Dermis blood vessel endothelial cell (primary cell): ENCODE data around the gene IL15RA. TPM values are rescaled to one million over a fixed set of nuclear protein-coding genes. Genes with fewer than 3 reads are reported as not detected.

Experiments
- DNase-seq: peaks from one replicate; pipeline ENCODE4 v3.0.0; 2010
- total RNA-seq: library from RNA; depleted of rRNA; stranded (reverse); fragments of >200 nt; gene quantifications from 2 replicates; pipeline ENCODE4 v1.2.3, GENCODE V29; 2014

Gene IL15RA, protein sequence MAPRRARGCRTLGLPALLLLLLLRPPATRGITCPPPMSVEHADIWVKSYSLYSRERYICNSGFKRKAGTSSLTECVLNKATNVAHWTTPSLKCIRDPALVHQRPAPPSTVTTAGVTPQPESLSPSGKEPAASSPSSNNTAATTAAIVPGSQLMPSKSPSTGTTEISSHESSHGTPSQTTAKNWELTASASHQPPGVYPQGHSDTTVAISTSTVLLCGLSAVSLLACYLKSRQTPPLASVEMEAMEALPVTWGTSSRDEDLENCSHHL
- 13.9 and 15.7 TPM in 2 replicates for total RNA-seq

DNA sequence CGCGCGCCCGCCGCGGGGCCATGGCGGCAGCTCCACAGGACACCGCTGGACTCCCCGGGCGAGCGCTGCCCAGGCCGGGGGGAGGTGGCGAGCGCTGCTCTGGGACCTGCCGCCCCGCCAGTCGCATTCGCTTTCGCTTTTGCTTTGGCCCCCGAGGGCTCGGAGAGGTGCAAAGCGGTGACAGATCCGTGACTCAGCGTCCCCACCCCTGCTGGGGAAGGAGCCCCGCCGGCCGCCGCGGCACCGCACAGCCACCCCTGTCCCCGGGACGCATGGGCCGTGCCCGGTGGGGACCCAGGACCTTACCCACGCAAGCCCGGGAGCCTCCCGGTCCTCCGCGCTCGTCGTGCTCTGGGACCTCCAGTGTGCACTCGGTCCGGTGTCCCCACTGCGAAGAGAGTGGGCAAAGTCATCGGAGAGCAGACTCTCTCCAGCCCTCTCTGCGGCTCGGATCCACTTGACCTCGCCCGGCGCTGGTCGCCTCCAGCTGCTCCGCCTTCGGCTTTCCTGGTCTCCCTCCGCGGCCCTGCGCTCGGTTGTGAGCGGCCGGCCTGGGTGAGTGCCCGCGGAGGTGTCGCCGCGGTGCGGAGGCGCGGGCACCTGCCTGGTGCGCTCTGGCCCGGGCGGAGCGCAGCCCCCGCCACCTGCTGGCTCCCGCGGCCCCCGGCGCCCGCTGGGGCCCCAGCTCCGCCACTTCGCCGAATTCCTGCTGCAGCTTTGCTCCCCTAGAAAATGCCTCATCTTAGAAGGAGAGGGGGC, at the start of gene IL15RA:
Gene IL15RA, minus strand, starts transcription at position 73 of the 759 bp plus-strand sequence. Its CDS starts 51 bp downstream, at position 22.
- peak; percentile 83 for DNase-seq

- no peak for DNase-seq
Observed at GRCh38 chr10:6025683-6026255, 48.4 kb upstream of the IL15RA start.

- DNase-seq: no peak
Observed at GRCh38 chr10:6024334-6024682, 47.0 kb upstream of the IL15RA start.

DNA sequence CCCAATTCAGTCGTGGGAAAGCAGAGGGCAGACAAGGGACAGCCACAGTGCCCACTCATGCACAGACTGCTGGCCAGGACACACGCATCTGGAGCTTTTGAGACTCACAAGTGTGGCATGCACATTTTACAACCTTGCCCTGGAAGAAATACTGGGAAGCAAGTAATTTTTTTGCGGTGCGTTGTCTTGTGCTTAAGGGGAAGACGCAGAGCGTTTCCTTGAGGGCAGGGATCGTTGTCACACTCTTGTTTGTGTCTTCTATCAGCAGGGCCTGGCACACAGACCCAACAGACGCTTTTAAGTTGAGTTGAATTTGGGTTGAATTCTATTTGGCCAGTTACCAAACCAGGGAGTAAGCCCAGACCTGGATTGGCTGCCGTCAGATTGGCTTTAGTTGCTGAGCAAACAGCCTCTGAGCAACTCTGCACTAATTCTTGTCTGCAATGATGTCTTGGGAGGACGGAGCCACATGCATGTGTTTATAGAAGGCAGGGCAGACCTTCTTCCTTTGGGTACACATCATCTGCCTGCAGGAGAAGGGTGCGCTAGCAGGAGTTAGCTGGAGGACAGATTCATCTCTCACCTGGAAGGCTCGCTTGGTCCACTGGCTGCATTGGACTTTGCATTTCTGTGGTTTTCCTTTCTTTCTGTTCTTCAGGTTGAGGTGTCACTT, 46.5 kb upstream of the IL15RA start:
- DNase-seq: no peak

DNA sequence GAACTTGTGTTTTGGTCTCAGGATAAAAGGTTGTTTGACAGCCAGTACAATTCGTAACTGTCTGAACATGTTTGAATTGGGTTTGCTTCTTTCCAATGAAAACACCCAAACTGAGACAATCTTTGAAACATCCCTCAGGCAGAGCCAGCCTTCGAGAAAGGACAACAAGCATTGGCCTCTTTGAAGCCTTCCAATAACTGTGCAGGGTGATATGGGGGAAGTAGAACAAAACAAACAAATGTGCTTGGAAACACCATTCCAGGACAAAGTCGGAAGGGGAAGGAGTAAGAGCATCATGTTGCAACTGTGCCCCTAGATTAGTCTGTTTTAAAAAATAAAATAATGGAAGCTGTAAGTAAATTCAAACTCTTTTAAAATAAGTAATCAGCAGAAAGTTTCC, 45.3 kb upstream of the IL15RA start:
- DNase-seq: no peak

DNA sequence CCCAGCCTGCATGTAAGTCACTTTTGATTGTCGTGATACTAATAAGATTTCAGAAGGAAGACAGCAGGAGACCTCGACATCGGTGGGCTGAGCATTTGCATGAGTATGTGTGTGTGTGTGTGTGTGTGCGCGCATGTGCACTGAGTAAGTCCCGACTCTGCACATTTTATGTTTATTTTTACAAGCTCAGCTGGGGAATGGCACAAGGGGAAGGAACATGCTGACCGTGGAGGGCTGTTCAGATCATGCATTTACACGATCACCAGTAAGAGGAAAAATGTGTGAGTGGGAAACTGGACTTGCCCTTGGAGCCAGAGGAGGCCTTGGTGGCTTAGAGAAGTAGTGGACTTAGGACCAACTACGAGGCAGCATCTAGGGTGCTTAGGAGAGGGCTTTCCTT, 43.5 kb upstream of the IL15RA start:
- no peak for DNase-seq

DNA sequence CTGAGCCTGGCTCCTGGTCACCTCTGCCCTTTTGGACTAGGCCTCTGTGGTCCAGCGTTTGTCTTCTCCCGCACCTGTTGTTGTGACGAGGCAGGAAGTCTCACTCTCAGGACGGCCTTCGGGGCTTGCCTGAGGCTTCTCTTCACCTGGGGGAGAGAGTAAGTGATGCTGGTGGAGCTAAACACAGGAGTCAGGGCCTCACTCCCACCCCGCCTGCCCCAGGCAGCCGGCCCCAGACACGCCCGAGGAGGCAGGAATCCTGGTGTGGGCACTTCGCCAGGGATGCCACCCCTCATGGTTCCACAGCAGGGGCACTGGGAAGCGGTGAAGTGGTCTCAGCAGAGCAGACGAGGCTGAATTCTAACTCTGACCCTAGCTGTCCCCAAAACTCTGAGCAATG, 42.5 kb upstream of the IL15RA start:
- DNase-seq: no peak

DNA sequence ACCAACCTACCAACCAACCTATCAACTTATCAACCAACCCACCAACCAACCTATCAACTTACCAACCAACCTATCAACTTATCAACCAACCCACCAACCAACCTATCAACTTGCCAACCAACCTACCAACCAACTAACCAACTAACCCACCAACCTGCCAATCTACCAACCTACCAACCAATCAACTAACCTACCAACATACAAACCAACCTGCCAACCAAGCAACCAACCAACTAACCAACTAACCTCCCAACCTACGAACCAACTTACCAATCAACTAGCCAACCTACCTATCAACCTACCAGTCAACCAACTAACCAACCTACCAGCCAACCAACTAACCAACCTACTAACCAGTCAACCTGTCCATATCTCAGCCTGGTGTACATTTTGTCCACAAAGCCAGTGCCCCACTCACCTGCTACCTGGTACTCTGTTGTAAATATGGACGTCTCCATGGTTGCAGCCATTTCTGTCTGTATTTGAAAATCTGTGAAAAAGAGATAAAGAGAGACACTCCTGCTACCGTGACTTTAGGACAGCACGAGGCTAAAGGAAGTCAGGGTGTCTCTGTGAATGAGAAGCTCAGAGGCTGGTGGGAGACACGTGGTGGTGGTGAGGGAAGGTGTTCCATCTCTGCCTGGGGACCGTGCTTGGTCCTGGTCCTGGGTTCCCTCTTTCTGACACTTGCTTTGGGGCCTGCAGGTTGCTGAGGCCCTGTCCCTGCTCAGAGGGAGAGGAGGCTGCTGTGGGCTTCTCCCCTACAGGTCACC, 41.9 kb upstream of the IL15RA start:
- DNase-seq: no peak

- peak; percentile 50 for DNase-seq
Observed at GRCh38 chr10:6018422-6018821, 41.1 kb upstream of the IL15RA start.

GRCh38 chr10:6017781-6018354, 40.5 kb upstream of the IL15RA start:
- no peak for DNase-seq

GRCh38 chr10:6014241-6014761, 37.0 kb upstream of the IL15RA start:
- peak; percentile 75 for DNase-seq

- DNase-seq: peak; percentile 3
Observed at GRCh38 chr10:6013413-6014192, 36.3 kb upstream of the IL15RA start.

DNA sequence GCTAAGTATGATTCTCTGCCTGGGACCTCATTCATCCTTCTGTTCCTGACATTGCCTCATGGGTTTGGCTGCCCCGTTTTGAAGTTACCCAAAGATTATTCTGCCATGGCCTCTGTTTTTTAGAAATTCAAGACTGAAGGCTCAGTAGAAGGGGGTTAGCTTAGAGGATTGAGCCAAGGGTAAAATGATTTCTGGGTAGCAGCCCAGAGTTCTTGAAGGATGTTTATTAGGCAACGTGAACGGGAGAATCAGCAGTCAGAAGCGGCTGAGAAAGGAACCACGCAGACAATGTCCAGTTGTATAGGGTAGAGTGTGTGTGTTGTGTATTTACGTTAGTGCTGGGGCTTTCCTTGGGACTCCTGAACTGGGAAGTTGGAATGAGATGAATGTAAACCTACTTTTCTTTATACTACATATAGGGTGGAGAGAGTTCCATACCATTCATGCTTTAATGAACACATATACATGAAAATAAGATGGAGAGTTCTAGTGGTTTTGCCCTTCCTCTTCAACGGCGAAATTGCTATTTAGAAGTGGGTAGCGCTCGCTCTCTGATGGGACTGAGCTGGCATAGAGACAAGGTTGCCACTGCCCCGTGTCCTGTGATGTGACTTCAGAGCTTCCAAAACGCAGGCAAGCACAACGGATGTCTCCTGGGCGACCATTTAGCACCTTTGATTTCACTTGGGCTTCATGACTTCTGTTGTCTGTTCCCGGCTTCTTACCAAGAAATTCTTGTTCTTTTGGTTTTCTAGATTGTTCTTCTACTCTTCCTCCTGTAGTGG, 35.0 kb upstream of the IL15RA start:
- no peak for DNase-seq

DNA sequence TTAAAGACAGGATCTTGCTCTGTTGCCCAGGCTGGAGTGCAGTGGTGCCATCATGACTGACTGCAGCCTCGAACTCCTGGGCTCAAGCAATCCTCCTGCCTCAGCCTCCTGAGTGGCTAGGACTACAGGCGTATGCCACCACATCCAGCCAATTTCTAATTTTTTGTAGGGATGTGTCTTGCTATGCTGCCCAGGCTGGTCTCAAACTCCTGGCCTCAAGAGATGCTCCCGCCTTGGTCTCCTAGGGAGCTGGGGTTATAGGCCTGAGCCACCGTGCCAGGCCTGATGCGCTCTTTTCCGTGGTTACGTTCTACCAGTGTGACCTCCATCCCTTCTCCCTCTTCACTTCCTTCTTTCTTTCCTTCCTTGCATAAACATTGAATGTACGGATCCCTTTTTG, 34.2 kb upstream of the IL15RA start:
- DNase-seq: no peak

DNA sequence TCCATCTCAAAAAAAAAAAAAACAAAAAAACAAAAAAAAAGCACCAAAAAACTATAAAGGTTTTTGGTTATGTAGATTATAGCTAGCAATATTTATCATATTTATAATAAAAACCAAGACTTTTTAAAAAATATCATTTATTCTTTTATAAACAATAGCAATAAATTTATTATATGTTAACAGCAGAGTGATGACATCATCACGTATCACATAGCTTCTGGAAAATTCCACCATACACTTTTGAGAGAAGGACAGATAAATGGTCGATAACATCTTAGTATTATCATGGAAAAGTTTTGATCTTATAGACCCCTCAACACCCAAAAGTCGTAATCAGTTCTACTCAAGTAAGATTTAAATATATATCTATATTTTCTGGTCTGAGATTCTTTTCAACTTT, 33.2 kb upstream of the IL15RA start:
- DNase-seq: no peak

GRCh38 chr10:6009961-6010360, 32.6 kb upstream of the IL15RA start:
- DNase-seq: no peak

DNA sequence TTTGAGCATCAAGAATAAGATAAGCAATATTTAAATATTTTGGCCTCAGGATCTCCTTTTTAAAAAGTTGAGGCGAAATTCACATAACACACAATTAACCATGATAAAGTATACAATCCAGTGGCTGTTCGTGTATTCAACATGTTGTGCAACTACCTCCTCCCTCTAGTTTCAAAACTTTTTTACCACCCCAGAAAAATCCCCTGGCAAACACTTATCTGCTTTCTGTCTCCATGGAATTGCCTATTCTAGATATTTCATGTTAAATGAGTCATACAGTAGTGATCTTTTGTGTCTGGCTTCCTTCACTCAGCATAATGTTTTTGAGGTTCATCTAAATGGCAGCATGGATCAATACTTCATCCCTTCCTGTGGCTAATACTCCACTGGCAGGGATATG, 31.8 kb upstream of the IL15RA start:
- DNase-seq: no peak

DNA sequence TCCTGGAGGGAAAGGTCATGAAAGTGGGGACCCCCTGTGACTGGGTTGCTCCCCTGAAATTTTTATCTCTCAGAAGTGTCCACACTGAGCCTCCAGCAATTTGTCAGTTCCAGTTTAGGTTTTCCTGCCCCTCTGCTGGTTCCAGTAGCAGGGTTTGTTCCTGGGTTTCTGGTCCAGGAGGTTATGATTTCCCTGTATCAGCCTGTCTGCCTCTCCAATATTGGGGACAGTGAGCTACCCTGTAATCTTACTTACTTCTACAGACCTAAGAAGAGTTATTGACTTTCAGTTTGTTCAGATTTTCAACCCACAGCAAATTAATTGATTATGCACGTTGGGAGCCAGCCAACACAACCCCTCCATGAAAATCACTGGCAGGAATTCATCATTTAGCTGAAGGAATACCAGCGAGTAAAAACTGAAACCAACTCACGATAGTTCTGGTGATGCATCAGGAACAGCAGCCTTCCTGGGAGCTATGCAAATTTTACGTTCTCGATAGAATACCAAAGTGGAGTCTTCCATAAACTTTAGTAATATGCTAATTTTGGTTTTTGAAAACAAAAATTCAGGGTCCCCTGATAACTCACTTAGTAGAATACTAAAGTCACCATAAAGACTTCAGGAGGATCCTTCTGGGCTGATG, 31.3 kb upstream of the IL15RA start:
- DNase-seq: no peak

GRCh38 chr10:6006991-6007390, 29.6 kb upstream of the IL15RA start:
- DNase-seq: no peak

DNA sequence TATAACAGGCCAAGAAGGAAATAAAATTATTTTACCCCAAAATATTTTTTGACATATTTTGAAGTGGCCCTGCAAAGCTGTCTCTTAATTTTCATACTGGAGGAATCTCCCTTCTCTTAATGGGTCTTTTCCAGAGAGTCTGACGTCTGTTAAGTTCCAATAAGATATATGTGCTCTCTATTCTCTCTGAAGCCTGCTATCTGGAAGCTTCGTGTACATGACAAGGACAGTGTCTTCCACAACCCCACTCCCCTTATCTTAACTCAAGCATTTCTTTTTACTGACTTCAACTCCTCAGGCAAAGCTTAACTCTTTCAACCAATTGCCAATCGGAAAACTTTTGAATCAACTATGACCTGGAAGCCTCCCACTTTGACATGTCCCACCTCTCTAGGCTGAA, 29.2 kb upstream of the IL15RA start:
- no peak for DNase-seq
